GM12878 (cell line): ENCODE measurements around the gene PLAGL2. TPM values are rescaled to one million over a fixed set of nuclear protein-coding genes. Genes with fewer than 3 reads are reported as not detected.

Source experiments
- ATAC-seq: fragments of 200-7000 bp; cut with Tn5 transposase; 3 replicates; pipeline ENCODE4 v1.9.1; 2020; ENCODE audit warnings: mild to moderate bottlenecking, moderate library complexity
- BruUV-seq: library from RNA; stranded (reverse); fragments of 400-500 nt; replicated peaks from 2 replicates; lab custom pipeline; 2021; lab: Mats Ljungman, UMichigan
- CTCF ChIA-PET: fragments of 300-600 bp; sonication (Branson Sonifier 250); formaldehyde crosslinking; extraction: SDS; loops from one replicate; lab custom pipeline; 2021; ENCODE audit warnings: inconsistent platforms; lab: Yijun Ruan, JAX
- POLR2A ChIA-PET: fragments of 350-600 bp; formaldehyde crosslinking; extraction: SDS; loops from one replicate; lab custom pipeline; 2021; ENCODE audit warnings: inconsistent platforms; lab: Charles Lee
- RAD21 ChIA-PET: fragments of 300-600 bp; sonication (Branson Sonifier 250); formaldehyde crosslinking; loops from one replicate; lab custom pipeline; 2023; ENCODE audit warnings: antibody characterized with exemption; ENCODE audit not compliant: unreplicated experiment; lab: Charles Lee
- SMC1A ChIA-PET: fragments of 300-600 bp; sonication (Branson Sonifier 250); formaldehyde crosslinking; loops from one replicate; lab custom pipeline; 2023; ENCODE audit not compliant: unreplicated experiment, uncharacterized antibody; lab: Charles Lee
- DNase-seq: peaks from one replicate; pipeline ENCODE4 v3.0.0-alpha.2; 2011; ENCODE audit warnings: low read depth, low spot score
- FAIRE-seq: peaks from 3 replicates; lab custom pipeline; 2011; peaks lifted over from hg19 to GRCh38; lab: Jason Lieb, UNC
- H2AFZ ChIP-seq: 2 replicates; pipeline ENCODE4 v1.6.0; 2011; ENCODE audit warnings: low read depth, low read length, control low read depth; ENCODE audit not compliant: control insufficient read depth
- H3K27ac ChIP-seq: 2 replicates; pipeline ENCODE4 v1.5.1; 2011; ENCODE audit warnings: control low read depth; ENCODE audit not compliant: control insufficient read depth, insufficient read depth
- H3K27me3 ChIP-seq, 2 experiments: replicated peaks in 1 of 2; 2 replicates each; pipeline versions ENCODE4 v1.6.0 to v1.6.1; 2011; ENCODE audit warnings: low read length in 1 of 2; ENCODE audit not compliant: control insufficient read depth in 2 of 2, insufficient read depth in 2 of 2
- H3K36me3 ChIP-seq, 2 experiments: 2 replicates each; pipeline ENCODE4 v1.5.1; 2011; ENCODE audit warnings: low read length in 1 of 2; ENCODE audit not compliant: control insufficient read depth in 2 of 2, insufficient read depth in 2 of 2
- H3K4me1 ChIP-seq: 2 replicates; pipeline ENCODE4 v1.6.1; 2011; ENCODE audit warnings: mild to moderate bottlenecking, low read length, moderate library complexity, mixed read lengths; ENCODE audit not compliant: control insufficient read depth, insufficient read depth
- H3K4me2 ChIP-seq: 2 replicates; pipeline ENCODE4 v1.6.0; 2011; ENCODE audit warnings: control low read depth; ENCODE audit not compliant: control insufficient read depth, insufficient read depth
- H3K4me3 ChIP-seq: fragments of 200-600 bp; sonication (generic); 2 replicates; pipeline ENCODE4 v1.5.1; 2016
- H3K79me2 ChIP-seq: 2 replicates; pipeline ENCODE4 v1.6.0; 2011; ENCODE audit warnings: low read length; ENCODE audit not compliant: control insufficient read depth, insufficient read depth
- H3K9ac ChIP-seq: 2 replicates; pipeline ENCODE4 v1.8.0; 2011; ENCODE audit warnings: low read length, control low read depth, mixed read lengths; ENCODE audit not compliant: control insufficient read depth, insufficient read depth
- H3K9me3 ChIP-seq: replicated peaks from 3 replicates; pipeline ENCODE4 v1.5.1; 2011; ENCODE audit warnings: mild to moderate bottlenecking, low read length; ENCODE audit not compliant: control insufficient read depth, insufficient read depth
- H4K20me1 ChIP-seq: 2 replicates; pipeline ENCODE4 v1.6.0; 2011; ENCODE audit not compliant: control insufficient read depth, insufficient read depth
- BCL3 ChIP-seq: IDR thresholded peaks from 2 replicates; pipeline ENCODE4 v1.6.1; 2011; ENCODE audit warnings: borderline replicate concordance, low read depth, mild to moderate bottlenecking, moderate library complexity, low read length; ENCODE audit not compliant: insufficient read depth, poor library complexity, severe bottlenecking
- POLR2A ChIP-seq: IDR thresholded peaks from 2 replicates; pipeline ENCODE4 v1.6.1; 2011; ENCODE audit warnings: low read depth, mild to moderate bottlenecking, low read length
- SREBF1 ChIP-seq: IDR thresholded peaks from 2 replicates; pipeline ENCODE4 v1.6.1; 2012; ENCODE audit warnings: mild to moderate bottlenecking, low read length
- WGBS: methylation state at CpG from one replicate; pipeline ENCODE4 v1.1.6; 2016; ENCODE audit warnings: low lambda C conversion rate; ENCODE audit not compliant: insufficient replicate concordance, insufficient coverage; ENCODE audit errors: missing lambda C conversion rate; 5-methylcytosine and 5-hydroxymethylcytosine counted together
- in situ Hi-C: fragments of 300-500 bp; cut with MboI; formaldehyde crosslinking; loops from 9 replicates; pipeline ENCODE4 v1.14.3; 2018; ENCODE audit warnings: mixed read lengths
- intact Hi-C: fragments of 100-400 bp; cut with micrococcal nuclease; formaldehyde crosslinking; loops from one replicate; pipeline ENCODE4 v1.14.2; 2022; ENCODE audit not compliant: unreplicated experiment
- polyA plus RNA-seq, 11 experiments: library from polyadenylated mRNA; depleted of rRNA in 4 of 11; unstranded in 6 of 11; stranded (reverse) in 5 of 11; fragments of >200 nt; fragmentation: Nextera tagmentation in 4 of 11; fragmentation: Illumina TruSeq in 1 of 11; extraction: Ambion mirVana in 4 of 11; extraction: Trizol in 1 of 11; gene quantifications; 1 replicate in 1 of 11; 2 replicates in 10 of 11; pipeline versions ENCODE4 v1.2.1 to v1.2.3, GENCODE V29; 2011 to 2016; ENCODE audit warnings: inconsistent platforms in 2 of 11, missing spikeins in 2 of 11, low read depth in 1 of 11
- total RNA-seq, 4 experiments: library from RNA; depleted of rRNA in 3 of 4; stranded (reverse); fragments of >200 nt in 3 of 4; fragmentation: Illumina TruSeq in 1 of 4; extraction: Trizol in 1 of 4; gene quantifications; 2 replicates each; pipeline versions ENCODE4 v1.2.1 to v1.2.3, GENCODE V29; 2013 to 2021

Gene PLAGL2
- total and polyA plus RNA-seq, 10 of the 15 experiments (the other 5 are each of a cell fraction or from before 2014, with no cell fraction given), result 4.4 to 32.3 (median 13.3) TPM

- no peak overlapping the region for H3K27ac ChIP-seq
- 41% methylated on average over 14 of the region's 14 CpGs for WGBS
- H4K20me1 ChIP-seq, result no peaks in the 10 kb centered on the region; the same call in 1 of the 2 replicates
- intact Hi-C loops (no loop called here), in situ Hi-C loops (no loop called here)
- no TSS peak for BruUV-seq
- no peak for FAIRE-seq
- SMC1A ChIA-PET, result interaction anchor here (1.4 kb wide), 1 partner anchor 11 kb away, joined by 5 read pairs; no protein-coding TSS in a partner anchor
- peak; percentile 11; the same call in 2 of the 3 replicates for ATAC-seq
- H3K79me2 ChIP-seq, result no peaks in the 10 kb centered on the region
- TF ChIP-seq POLR2A (peak; percentile 10; the same call in 1 of the 2 replicates), SREBF1 (no peak), BCL3 (peak; percentile 29)
- DNase-seq, result no peak
- H3K9me3 ChIP-seq, result no peaks in the 10 kb centered on the region
- H3K27me3 ChIP-seq, result no peaks in the 10 kb centered on the region
- peaks cover 8 to 20% of the 10 kb centered on the region in 2 experiments for H3K36me3 ChIP-seq
- CTCF ChIA-PET, result no interaction called here
- H3K9ac ChIP-seq, result no peak overlapping the region
- H3K4me2 ChIP-seq, result peak overlapping the region; percentile 66; the same call in 1 of the 2 replicates
- no peaks in the 10 kb centered on the region for H3K4me1 ChIP-seq
- H3K4me3 ChIP-seq, result no peak overlapping the region
- POLR2A ChIA-PET, result interaction anchor here (0.6 kb wide), 1 partner anchor 329 kb away, joined by 5 read pairs; no protein-coding TSS in a partner anchor
- no peak overlapping the region for H2AFZ ChIP-seq
- RAD21 ChIA-PET, result no interaction called here
Observed at GRCh38 chr20:32190616-32191415, 16.7 kb downstream of the PLAGL2 start.
